Activated naive CD8-positive, alpha-beta T cell (primary cell): Measurements from ENCODE around the gene MTHFS.
"Not testable (repeated sequence)": the region's sequence is repeated elsewhere in the genome, so short reads cannot be mapped to it uniquely, and the experiment has no call there.

Experiments
- H3K27ac Mint-ChIP-seq: one replicate; pipeline ENCODE4 v1.8.0; 2021; ENCODE audit warnings: mixed read lengths
- H3K27me3 Mint-ChIP-seq: one replicate; pipeline ENCODE4 v1.8.0; 2021; ENCODE audit warnings: mixed read lengths
- H3K36me3 Mint-ChIP-seq: one replicate; pipeline ENCODE4 v1.8.0; 2021; ENCODE audit warnings: mixed read lengths
- H3K4me1 Mint-ChIP-seq: one replicate; pipeline ENCODE4 v1.8.0; 2021; ENCODE audit warnings: low read depth, mixed read lengths
- H3K4me3 Mint-ChIP-seq: one replicate; pipeline ENCODE4 v1.8.0; 2021; ENCODE audit warnings: mild to moderate bottlenecking, mixed read lengths
- H3K9me3 Mint-ChIP-seq: one replicate; pipeline ENCODE4 v1.8.0; 2021; ENCODE audit warnings: low read depth, mixed read lengths

The MTHFS gene

GRCh38 chr15:79898786-79899185 lies 2.0 kb upstream of the MTHFS start:
- H3K4me3 Mint-ChIP-seq, H3K27me3 Mint-ChIP-seq, H3K9me3 Mint-ChIP-seq: not testable (repeated sequence)
- H3K27ac Mint-ChIP-seq = peak overlapping the region; percentile 95
- peaks cover 48% of the 10 kb centered on the region for H3K4me1 Mint-ChIP-seq
- H3K36me3 Mint-ChIP-seq = peaks cover 16% of the 10 kb centered on the region

- Mint-ChIP-seq H3K4me1 (peaks cover 48% of the 10 kb centered on the region), H3K36me3 (peaks cover 14% of the 10 kb centered on the region), H3K27ac (peak overlapping the region; percentile 95), H3K27me3 (no peaks in the 10 kb centered on the region), H3K9me3 (no peaks in the 10 kb centered on the region), H3K4me3 (peak overlapping the region; percentile 34)
These were observed 1.6 kb upstream of the MTHFS start for GRCh38 chr15:79898369-79898768.

GRCh38 chr15:79897701-79898113 lies 893 bp upstream of the MTHFS start:
- Mint-ChIP-seq H3K4me1 (peaks cover 46% of the 10 kb centered on the region), H3K9me3 (no peaks in the 10 kb centered on the region), H3K27me3 (no peaks in the 10 kb centered on the region)

GRCh38 chr15:79897380-79897678 lies 515 bp upstream of the MTHFS start:
- H3K36me3 Mint-ChIP-seq = peaks cover 13% of the 10 kb centered on the region
- H3K4me1 Mint-ChIP-seq = peaks cover 45% of the 10 kb centered on the region
- H3K27me3 Mint-ChIP-seq = no peaks in the 10 kb centered on the region
- peak overlapping the region; percentile 89 for H3K4me3 Mint-ChIP-seq
- H3K27ac Mint-ChIP-seq = peak overlapping the region; percentile 95
- H3K9me3 Mint-ChIP-seq = no peaks in the 10 kb centered on the region

More at GRCh38 chr15:79897701-79898113, 893 bp upstream of the MTHFS start:
- H3K4me3 Mint-ChIP-seq = peak overlapping the region; percentile 89
- H3K27ac Mint-ChIP-seq = peak overlapping the region; percentile 95
- H3K36me3 Mint-ChIP-seq = peaks cover 14% of the 10 kb centered on the region

GRCh38 chr15:79896131-79896633 lies 632 bp downstream of the MTHFS start:
- Mint-ChIP-seq H3K4me3 (peak overlapping the region; percentile 97), H3K9me3 (no peaks in the 10 kb centered on the region), H3K27ac (peak overlapping the region; percentile 99), H3K36me3 (peaks cover 15% of the 10 kb centered on the region), H3K4me1 (peaks cover 49% of the 10 kb centered on the region), H3K27me3 (no peaks in the 10 kb centered on the region)

- H3K4me3 Mint-ChIP-seq = no peak overlapping the region
- no peak overlapping the region for H3K27ac Mint-ChIP-seq
- no peaks in the 10 kb centered on the region for H3K9me3 Mint-ChIP-seq
- peaks cover 46% of the 10 kb centered on the region for H3K36me3 Mint-ChIP-seq
- H3K27me3 Mint-ChIP-seq = no peaks in the 10 kb centered on the region
- H3K4me1 Mint-ChIP-seq = peaks cover 57% of the 10 kb centered on the region
These were observed 9.5 kb downstream of the MTHFS start for GRCh38 chr15:79887054-79887930.

- H3K9me3 Mint-ChIP-seq = no peaks in the 10 kb centered on the region
- H3K27ac Mint-ChIP-seq = no peak overlapping the region
- H3K4me1 Mint-ChIP-seq = peaks cover 59% of the 10 kb centered on the region
- H3K4me3 Mint-ChIP-seq = no peak overlapping the region
- peaks cover 52% of the 10 kb centered on the region for H3K36me3 Mint-ChIP-seq
- no peaks in the 10 kb centered on the region for H3K27me3 Mint-ChIP-seq
These were observed 10.7 kb downstream of the MTHFS start for GRCh38 chr15:79886124-79886523.

- H3K27me3 Mint-ChIP-seq = no peaks in the 10 kb centered on the region
- H3K9me3 Mint-ChIP-seq = no peaks in the 10 kb centered on the region
- no peak overlapping the region for H3K4me3 Mint-ChIP-seq
- H3K27ac Mint-ChIP-seq = no peak overlapping the region
- H3K4me1 Mint-ChIP-seq = peaks cover 51% of the 10 kb centered on the region
- H3K36me3 Mint-ChIP-seq = peaks cover 61% of the 10 kb centered on the region
These were observed 12.6 kb downstream of the MTHFS start for GRCh38 chr15:79884204-79884596.

- Mint-ChIP-seq H3K36me3 (peaks cover 64% of the 10 kb centered on the region), H3K4me1 (peaks cover 49% of the 10 kb centered on the region)
These were observed 13.1 kb downstream of the MTHFS start for GRCh38 chr15:79883579-79884203.

GRCh38 chr15:79881668-79882067 lies 15.1 kb downstream of the MTHFS start:
- Mint-ChIP-seq H3K4me3 (no peak overlapping the region), H3K36me3 (peaks cover 65% of the 10 kb centered on the region), H3K27ac (peak overlapping the region; percentile 41), H3K9me3 (peaks cover 5% of the 10 kb centered on the region), H3K27me3 (no peaks in the 10 kb centered on the region), H3K4me1 (peaks cover 37% of the 10 kb centered on the region)

More at GRCh38 chr15:79883579-79884203, 13.1 kb downstream of the MTHFS start:
- Mint-ChIP-seq H3K27ac (peak overlapping the region; percentile 18), H3K27me3 (no peaks in the 10 kb centered on the region), H3K4me3 (no peak overlapping the region), H3K9me3 (no peaks in the 10 kb centered on the region)

GRCh38 chr15:79881254-79881653 lies 15.6 kb downstream of the MTHFS start:
- H3K36me3 Mint-ChIP-seq = peaks cover 65% of the 10 kb centered on the region
- no peak overlapping the region for H3K4me3 Mint-ChIP-seq
- peaks cover 37% of the 10 kb centered on the region for H3K4me1 Mint-ChIP-seq
- H3K27me3 Mint-ChIP-seq = no peaks in the 10 kb centered on the region
- H3K27ac Mint-ChIP-seq = peak overlapping the region; percentile 41
- peaks cover 5% of the 10 kb centered on the region for H3K9me3 Mint-ChIP-seq

GRCh38 chr15:79878078-79878705 lies 18.6 kb downstream of the MTHFS start:
- Mint-ChIP-seq H3K4me3 (no peak overlapping the region), H3K27me3 (no peaks in the 10 kb centered on the region), H3K9me3 (peaks cover 19% of the 10 kb centered on the region), H3K4me1 (peaks cover 20% of the 10 kb centered on the region), H3K36me3 (peaks cover 69% of the 10 kb centered on the region), H3K27ac (no peak overlapping the region)

GRCh38 chr15:79875213-79875612 lies 21.6 kb downstream of the MTHFS start:
- Mint-ChIP-seq H3K27ac (no peak overlapping the region), H3K9me3 (peaks cover 19% of the 10 kb centered on the region)

GRCh38 chr15:79874242-79874641 lies 22.6 kb downstream of the MTHFS start:
- no peak overlapping the region for H3K27ac Mint-ChIP-seq
- peaks cover 17% of the 10 kb centered on the region for H3K4me1 Mint-ChIP-seq
- H3K36me3 Mint-ChIP-seq = peaks cover 57% of the 10 kb centered on the region
- H3K9me3 Mint-ChIP-seq = peaks cover 19% of the 10 kb centered on the region
- no peaks in the 10 kb centered on the region for H3K27me3 Mint-ChIP-seq
- H3K4me3 Mint-ChIP-seq = no peak overlapping the region

More at GRCh38 chr15:79875213-79875612, 21.6 kb downstream of the MTHFS start:
- Mint-ChIP-seq H3K4me1 (peaks cover 13% of the 10 kb centered on the region), H3K4me3 (no peak overlapping the region), H3K36me3 (peaks cover 64% of the 10 kb centered on the region), H3K27me3 (no peaks in the 10 kb centered on the region)
